GM10248 (cell line): ENCODE data around the gene TEX22.

ENCODE experiments used
- CTCF ChIA-PET: fragments of 300-600 bp; sonication (Branson Sonifier 250); formaldehyde crosslinking; extraction: SDS; loops from one replicate; lab custom pipeline; 2021; ENCODE audit warnings: antibody characterized with exemption; lab: Yijun Ruan, JAX
- POLR2A ChIA-PET: fragments of 350-650 bp; sonication (Branson Sonifier 250); formaldehyde crosslinking; extraction: SDS; loops from one replicate; lab custom pipeline; 2020; ENCODE audit warnings: antibody characterized with exemption; lab: Yijun Ruan, JAX
- DNase-seq: peaks from one replicate; pipeline ENCODE4 v3.0.0; 2012; ENCODE audit errors: extremely low spot score
- TF ChIP-seq, protein P1 (sequence below): IDR thresholded peaks from 2 replicates; pipeline ENCODE4 v1.5.1; 2012; ENCODE audit warnings: mild to moderate bottlenecking, low read depth; ENCODE audit errors: extremely low read depth, missing control alignments, control extremely low read depth

TEX22 gene, protein sequence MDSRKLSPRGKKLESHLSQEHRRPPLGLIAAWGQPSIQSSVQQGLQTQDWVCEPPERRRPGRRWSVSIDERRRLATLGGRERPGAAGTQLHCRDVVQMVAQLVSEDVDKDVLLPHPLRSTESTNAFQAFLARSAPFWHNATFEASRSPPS

DNA sequence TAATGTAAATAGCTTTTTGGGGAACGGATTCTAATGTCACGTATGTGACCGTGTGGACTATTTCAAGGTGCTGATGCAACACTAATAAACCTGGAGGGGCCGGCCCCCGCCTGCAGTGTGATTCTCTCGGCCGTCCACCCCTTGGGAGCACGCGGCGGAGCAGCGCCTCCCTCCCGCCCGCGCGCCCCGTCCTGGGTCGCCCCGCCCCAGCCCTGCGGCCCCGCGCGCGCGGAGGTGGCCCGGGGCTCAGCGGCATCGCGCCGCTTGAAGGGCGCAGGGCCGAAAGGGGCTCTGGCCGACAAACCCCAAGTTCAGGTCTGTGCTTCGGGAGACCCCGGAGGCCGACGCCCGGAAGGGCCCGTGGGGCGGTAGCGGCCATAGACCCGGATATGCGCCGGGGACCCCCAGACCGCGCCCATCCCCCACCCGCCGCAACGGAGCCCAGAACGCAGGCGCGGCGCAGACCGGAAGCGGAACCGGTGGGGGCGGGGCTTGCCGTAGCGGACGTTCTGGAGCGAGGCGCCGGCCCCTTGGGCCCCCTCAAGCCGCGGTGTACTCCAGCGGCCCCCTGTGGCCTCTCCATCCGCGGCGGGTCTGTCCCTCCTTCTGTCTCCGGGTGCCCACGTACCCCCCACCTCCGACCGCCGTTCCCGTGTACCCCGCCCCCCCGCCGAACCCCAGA lies at the start of gene TEX22:
Gene TEX22, plus strand, starts transcription at position 495 of the 682 bp plus-strand sequence. CDS start 803 bp downstream, outside the sequence.
- TF ChIP-seq, protein P1, sequence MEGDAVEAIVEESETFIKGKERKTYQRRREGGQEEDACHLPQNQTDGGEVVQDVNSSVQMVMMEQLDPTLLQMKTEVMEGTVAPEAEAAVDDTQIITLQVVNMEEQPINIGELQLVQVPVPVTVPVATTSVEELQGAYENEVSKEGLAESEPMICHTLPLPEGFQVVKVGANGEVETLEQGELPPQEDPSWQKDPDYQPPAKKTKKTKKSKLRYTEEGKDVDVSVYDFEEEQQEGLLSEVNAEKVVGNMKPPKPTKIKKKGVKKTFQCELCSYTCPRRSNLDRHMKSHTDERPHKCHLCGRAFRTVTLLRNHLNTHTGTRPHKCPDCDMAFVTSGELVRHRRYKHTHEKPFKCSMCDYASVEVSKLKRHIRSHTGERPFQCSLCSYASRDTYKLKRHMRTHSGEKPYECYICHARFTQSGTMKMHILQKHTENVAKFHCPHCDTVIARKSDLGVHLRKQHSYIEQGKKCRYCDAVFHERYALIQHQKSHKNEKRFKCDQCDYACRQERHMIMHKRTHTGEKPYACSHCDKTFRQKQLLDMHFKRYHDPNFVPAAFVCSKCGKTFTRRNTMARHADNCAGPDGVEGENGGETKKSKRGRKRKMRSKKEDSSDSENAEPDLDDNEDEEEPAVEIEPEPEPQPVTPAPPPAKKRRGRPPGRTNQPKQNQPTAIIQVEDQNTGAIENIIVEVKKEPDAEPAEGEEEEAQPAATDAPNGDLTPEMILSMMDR: peak; percentile 23
- ChIA-PET CTCF (interaction anchor here (1.0 to 3.7 kb wide), 5 partner anchors 28 to 133 kb away, joined by 3 to 13 read pairs (median 3); no protein-coding TSS in a partner anchor), POLR2A (interaction anchor here (0.8 kb wide), 1 partner anchor 97 kb away, joined by 3 read pairs; the partner anchor contains the start of gene BRF1)
- DNase-seq: peak; percentile 96

DNA sequence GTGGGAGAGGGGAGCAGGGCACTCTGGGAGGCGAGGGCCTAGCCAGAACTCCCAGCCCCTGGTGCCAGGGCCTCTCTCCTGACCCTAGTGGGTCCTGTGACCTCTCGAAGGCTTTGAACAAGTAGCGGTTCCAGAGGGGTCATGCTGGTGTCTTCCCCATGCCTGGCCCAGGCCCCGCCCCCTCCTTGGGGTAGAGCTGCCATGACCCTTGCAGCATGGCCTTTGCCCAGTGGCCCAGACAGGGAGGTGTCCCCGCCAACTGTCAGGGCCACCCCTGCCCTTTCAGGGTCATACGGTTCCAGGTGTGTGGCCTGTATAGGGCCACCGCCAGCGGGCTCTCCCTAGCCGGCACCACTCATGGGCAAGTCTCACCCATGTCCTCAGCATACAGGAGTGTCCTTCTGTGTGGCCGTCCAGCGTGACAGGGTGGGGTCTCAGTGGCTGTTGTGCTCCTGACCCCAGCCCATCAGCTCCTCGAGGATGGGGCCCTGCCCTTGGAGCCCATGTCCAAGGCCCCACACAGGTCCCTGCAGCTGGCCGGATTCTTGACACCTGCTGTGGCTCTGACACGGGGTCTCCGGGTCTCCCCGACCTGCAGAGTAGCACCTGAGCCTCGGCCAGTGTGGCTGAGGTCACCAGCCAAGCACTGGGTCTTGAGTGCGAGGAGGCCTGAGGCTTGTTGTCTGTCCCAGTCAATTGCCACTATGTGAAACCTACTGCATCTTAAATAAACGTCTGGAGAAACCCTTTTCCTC lies 49.2 kb upstream of the TEX22 start:
- POLR2A ChIA-PET: no interaction called here
- no peak for DNase-seq
- TF ChIP-seq, protein P1: no peak
- CTCF ChIA-PET: interaction anchor here (3.2 kb wide), 1 partner anchor 8 kb away, joined by 31 read pairs; no protein-coding TSS in a partner anchor

DNA sequence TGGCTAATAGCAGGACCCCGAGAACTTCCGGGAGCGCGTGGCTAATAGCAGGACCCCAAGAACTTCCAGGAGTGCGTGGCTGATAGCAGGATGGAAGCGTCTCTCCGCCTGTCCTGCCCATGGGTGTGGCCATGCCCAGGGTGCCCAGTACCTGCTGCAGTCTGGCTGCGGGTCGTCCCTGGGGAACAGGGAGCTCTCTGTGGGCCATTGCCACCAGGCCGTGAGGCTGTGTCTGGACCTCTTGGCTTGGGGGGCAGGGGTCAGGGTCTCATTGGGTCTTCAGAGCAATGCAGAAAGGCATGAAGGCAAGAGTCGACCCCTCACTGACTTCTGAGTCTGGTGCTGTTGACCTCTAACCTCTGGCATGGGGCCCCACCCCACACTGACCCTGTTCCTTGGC lies 48.3 kb upstream of the TEX22 start:
- TF ChIP-seq, protein P1: no peak
- CTCF ChIA-PET: interaction anchor here (1.1 to 3.2 kb wide), 4 partner anchors 9 to 1068 kb away, joined by 3 to 31 read pairs (median 10); no protein-coding TSS in a partner anchor
- DNase-seq: no peak
- POLR2A ChIA-PET: no interaction called here

DNA sequence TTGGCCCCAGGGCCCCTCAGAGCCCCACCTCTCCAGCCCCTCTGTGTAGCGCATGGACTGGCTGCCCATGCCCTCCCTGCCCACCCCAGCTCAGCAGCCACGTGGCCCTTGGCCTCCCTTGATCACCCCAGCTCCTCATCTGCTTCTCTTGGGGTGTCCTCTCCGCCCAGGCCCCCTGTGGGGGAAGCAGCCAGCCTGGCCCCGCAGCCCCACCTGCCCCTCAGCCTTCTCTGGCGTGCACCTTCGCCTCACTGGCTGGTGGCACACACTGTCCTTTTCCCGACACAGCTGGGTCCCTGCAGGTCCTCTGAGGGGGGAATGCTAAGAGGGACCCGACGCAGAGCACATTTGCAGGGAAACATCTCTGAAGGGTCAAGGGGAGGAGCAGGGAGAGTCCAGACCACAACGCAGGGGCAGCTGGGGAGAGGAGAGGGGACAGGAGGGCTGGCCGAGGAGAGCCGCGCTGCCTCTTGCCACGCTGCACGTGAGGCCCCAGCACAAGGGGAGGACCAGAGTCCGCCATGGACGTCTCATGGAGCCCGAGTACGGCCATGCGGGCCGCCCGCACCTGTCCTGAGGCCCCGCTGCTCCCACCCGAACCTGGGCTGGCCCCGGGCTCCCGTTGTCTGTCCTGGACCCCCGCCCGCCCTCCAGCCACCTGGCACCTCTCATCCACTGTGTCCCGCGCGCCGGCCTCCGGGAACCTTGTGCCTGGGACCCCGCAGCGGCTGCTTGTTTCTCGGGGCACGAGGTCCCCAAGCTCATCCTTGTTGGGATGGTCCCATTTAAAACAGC lies 47.7 kb upstream of the TEX22 start:
- ChIA-PET CTCF (interaction anchor here (1.1 to 3.2 kb wide), 6 partner anchors 10 to 1067 kb away, joined by 3 to 31 read pairs (median 6); no protein-coding TSS in a partner anchor), POLR2A (no interaction called here)
- no peak for DNase-seq
- TF ChIP-seq, protein P1: no peak

DNA sequence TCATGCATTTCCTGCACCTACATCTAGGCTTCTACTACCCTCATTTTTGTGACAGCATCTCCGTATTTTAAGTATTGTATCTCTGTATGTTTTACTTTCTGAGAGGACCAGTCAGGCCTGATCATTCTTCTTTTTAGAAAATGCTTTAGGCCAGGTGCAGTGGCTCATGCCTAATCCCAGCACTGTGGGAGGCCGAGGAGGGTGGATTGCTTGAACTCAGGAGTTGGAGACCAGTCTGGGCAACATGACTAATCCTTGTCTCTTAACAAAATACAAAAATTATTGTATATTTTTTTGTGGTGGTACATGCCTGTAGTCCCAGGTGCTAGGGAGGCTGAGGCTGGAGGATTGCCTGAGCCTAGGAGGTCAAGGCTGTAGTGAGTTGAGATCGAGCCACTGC lies 46.9 kb upstream of the TEX22 start:
- TF ChIP-seq, protein P1: no peak
- DNase-seq: no peak
- CTCF ChIA-PET: interaction anchor here (0.9 to 3.2 kb wide), 18 partner anchors 10 to 281 kb away, joined by 3 to 31 read pairs (median 3); partner anchors contain the start of genes BTBD6 and PACS2
- POLR2A ChIA-PET: no interaction called here
